ENCODE measurements around the gene TSPAN33.
"Not testable (repeated sequence)": the region's sequence is repeated elsewhere in the genome, so short reads cannot be mapped to it uniquely, and the experiment has no call there.

The TSPAN33 gene

GRCh38 chr7:129167817-129168216, 23.3 kb downstream of the TSPAN33 start:
- CTCF ChIA-PET: interaction anchor here (0.7 to 17.7 kb wide), 7 partner anchors 8 to 77 kb away, joined by 3 to 220 read pairs (median 8); partner anchors contain the start of gene TSPAN33
- POLR2A ChIA-PET: interaction anchor here (1.3 kb wide), 1 partner anchor 228 kb away, joined by 3 read pairs; no protein-coding TSS in a partner anchor
- no peak for DNase-seq (ENCODE audit: extremely low spot score)
- TF ChIP-seq, protein P1, sequence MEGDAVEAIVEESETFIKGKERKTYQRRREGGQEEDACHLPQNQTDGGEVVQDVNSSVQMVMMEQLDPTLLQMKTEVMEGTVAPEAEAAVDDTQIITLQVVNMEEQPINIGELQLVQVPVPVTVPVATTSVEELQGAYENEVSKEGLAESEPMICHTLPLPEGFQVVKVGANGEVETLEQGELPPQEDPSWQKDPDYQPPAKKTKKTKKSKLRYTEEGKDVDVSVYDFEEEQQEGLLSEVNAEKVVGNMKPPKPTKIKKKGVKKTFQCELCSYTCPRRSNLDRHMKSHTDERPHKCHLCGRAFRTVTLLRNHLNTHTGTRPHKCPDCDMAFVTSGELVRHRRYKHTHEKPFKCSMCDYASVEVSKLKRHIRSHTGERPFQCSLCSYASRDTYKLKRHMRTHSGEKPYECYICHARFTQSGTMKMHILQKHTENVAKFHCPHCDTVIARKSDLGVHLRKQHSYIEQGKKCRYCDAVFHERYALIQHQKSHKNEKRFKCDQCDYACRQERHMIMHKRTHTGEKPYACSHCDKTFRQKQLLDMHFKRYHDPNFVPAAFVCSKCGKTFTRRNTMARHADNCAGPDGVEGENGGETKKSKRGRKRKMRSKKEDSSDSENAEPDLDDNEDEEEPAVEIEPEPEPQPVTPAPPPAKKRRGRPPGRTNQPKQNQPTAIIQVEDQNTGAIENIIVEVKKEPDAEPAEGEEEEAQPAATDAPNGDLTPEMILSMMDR (IDR thresholded peaks at IDR 0.05; ENCODE audit: control extremely low read depth, extremely low read depth, low read depth, missing control alignments): no peak

- TF ChIP-seq, protein P1 (IDR thresholded peaks at IDR 0.05; ENCODE audit: control extremely low read depth, extremely low read depth, low read depth, missing control alignments): no peak
- ChIA-PET POLR2A (interaction anchor here (1.3 kb wide), 1 partner anchor 229 kb away, joined by 3 read pairs; no protein-coding TSS in a partner anchor), CTCF (interaction anchor here (0.7 to 17.7 kb wide), 11 partner anchors 9 to 78 kb away, joined by 3 to 220 read pairs (median 5); partner anchors contain the start of genes SMO and TSPAN33)
- no peak for DNase-seq (ENCODE audit: extremely low spot score)
These were observed 23.9 kb downstream of the TSPAN33 start for GRCh38 chr7:129168231-129169021.

- ChIA-PET CTCF (interaction anchor here (0.8 to 17.7 kb wide), 8 partner anchors 9 to 247 kb away, joined by 3 to 220 read pairs (median 4); partner anchors contain the start of genes SMO and TSPAN33), POLR2A (interaction anchor here (0.6 to 1.3 kb wide), 2 partner anchors 187 to 230 kb away, joined by 3 to 8 read pairs; no protein-coding TSS in a partner anchor)
- peak; percentile 69 for DNase-seq (ENCODE audit: extremely low spot score)
- TF ChIP-seq, protein P1 (IDR thresholded peaks at IDR 0.05; ENCODE audit: control extremely low read depth, extremely low read depth, low read depth, missing control alignments): no peak
These were observed 24.7 kb downstream of the TSPAN33 start for GRCh38 chr7:129169171-129169671.

- TF ChIP-seq, protein P1 (IDR thresholded peaks at IDR 0.05; ENCODE audit: control extremely low read depth, extremely low read depth, low read depth, missing control alignments): no peak
- ChIA-PET POLR2A (interaction anchor here (0.6 kb wide), 1 partner anchor 188 kb away, joined by 8 read pairs; no protein-coding TSS in a partner anchor), CTCF (interaction anchor here (0.8 to 17.7 kb wide), 9 partner anchors 10 to 248 kb away, joined by 3 to 220 read pairs (median 4); partner anchors contain the start of genes SMO and TSPAN33)
- DNase-seq (ENCODE audit: extremely low spot score): peak; percentile 64
These were observed 25.4 kb downstream of the TSPAN33 start for GRCh38 chr7:129169686-129170440.

- CTCF ChIA-PET: interaction anchor here (1.0 to 17.7 kb wide), 5 partner anchors 10 to 207 kb away, joined by 3 to 220 read pairs (median 4); partner anchors contain the start of genes SMO and TSPAN33
- no peak for DNase-seq (ENCODE audit: extremely low spot score)
- TF ChIP-seq, protein P1 (IDR thresholded peaks at IDR 0.05; ENCODE audit: control extremely low read depth, extremely low read depth, low read depth, missing control alignments): no peak
- POLR2A ChIA-PET: no interaction called here
These were observed 26.0 kb downstream of the TSPAN33 start for GRCh38 chr7:129170441-129171021.

DNA sequence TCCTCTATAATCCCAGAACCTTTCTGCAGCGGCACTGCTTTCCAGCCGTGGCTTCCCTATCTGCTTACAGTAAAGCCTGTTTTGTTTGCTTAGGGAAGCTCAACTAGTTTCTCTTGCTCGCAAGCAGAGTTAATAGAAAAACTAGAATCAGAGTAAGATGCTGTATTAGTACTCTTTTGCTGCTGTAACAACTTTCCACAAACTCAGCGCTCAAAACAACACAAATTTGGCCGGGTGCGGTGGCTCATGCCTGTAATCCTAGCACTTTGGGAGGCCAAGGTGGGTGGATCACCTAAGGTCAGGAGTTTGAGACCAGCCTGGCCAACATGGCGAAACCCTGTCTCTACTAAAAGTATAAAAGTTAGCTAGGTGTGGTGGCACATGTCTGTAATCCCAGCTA, 29.4 kb downstream of the TSPAN33 start:
- DNase-seq (ENCODE audit: extremely low spot score); POLR2A ChIA-PET: not testable (repeated sequence)
- CTCF ChIA-PET: interaction anchor here (0.6 to 17.7 kb wide), 3 partner anchors 10 to 23 kb away, joined by 3 to 220 read pairs (median 3); partner anchors contain the start of gene TSPAN33
